DND-41 (cell line): ENCODE measurements around the gene CALM1.

Experiments
- EZH2 ChIP-seq: IDR thresholded peaks from 3 replicates; pipeline ENCODE4 v1.6.1; 2012; ENCODE audit warnings: borderline replicate concordance, low read depth, mild to moderate bottlenecking, moderate library complexity, low read length, inconsistent platforms; ENCODE audit not compliant: severe bottlenecking
- TF ChIP-seq, protein P1 (sequence below): IDR thresholded peaks from 2 replicates; pipeline ENCODE4 v1.5.1; 2012; ENCODE audit warnings: borderline replicate concordance, low read length, moderate library complexity, mild to moderate bottlenecking; ENCODE audit not compliant: poor library complexity, severe bottlenecking; ENCODE audit errors: extremely low read depth

DNA sequence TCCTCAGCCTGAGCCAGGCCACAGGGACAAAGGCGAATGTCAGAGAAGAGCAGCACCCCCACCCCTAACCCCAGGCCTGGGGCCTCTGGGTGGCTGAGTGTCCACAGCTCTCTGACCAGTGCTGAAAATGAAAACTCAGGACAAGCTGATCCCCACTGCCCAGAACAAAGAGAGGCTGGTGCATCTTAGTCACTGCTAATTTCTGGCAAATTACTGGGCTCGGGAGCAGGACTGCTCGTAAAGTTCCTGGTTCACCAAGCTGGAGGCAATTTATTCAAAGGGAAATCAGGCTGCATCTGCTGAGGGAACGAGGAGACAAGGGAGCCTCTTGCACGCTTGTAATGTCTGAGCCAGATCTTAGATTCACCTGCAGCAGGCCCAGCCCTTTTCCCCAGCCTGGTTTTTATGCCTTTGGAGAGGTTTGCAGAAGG, 43.2 kb downstream of the CALM1 start:
- TF ChIP-seq, protein P1, sequence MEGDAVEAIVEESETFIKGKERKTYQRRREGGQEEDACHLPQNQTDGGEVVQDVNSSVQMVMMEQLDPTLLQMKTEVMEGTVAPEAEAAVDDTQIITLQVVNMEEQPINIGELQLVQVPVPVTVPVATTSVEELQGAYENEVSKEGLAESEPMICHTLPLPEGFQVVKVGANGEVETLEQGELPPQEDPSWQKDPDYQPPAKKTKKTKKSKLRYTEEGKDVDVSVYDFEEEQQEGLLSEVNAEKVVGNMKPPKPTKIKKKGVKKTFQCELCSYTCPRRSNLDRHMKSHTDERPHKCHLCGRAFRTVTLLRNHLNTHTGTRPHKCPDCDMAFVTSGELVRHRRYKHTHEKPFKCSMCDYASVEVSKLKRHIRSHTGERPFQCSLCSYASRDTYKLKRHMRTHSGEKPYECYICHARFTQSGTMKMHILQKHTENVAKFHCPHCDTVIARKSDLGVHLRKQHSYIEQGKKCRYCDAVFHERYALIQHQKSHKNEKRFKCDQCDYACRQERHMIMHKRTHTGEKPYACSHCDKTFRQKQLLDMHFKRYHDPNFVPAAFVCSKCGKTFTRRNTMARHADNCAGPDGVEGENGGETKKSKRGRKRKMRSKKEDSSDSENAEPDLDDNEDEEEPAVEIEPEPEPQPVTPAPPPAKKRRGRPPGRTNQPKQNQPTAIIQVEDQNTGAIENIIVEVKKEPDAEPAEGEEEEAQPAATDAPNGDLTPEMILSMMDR = no peak
- TF ChIP-seq EZH2 = no peak
